Upper lobe of left lung (tissue), 6 donors: ENCODE results near the gene PHF23. TPM values are rescaled to one million over a fixed set of nuclear protein-coding genes. Genes with fewer than 3 reads are reported as not detected.

Experiments
- ATAC-seq, 2 donors: fragments of 200-7000 bp; cut with Tn5 transposase; one replicate each; pipeline ENCODE4 v1.9.1; 2022; ENCODE audit warnings: mild to moderate bottlenecking in 2 of 2, moderate library complexity in 2 of 2; ENCODE audit not compliant: low FRiP score in 2 of 2
- DNase-seq, 2 donors: peaks; one replicate each; pipeline ENCODE4 v3.0.0-alpha.2; 2019 to 2020
- H3K27ac ChIP-seq, 4 donors: fragments of 200-600 bp; sonication (generic); one replicate each; pipeline ENCODE4 v1.5.1; 2016 to 2019
- H3K27me3 ChIP-seq, 4 donors: fragments of 200-600 bp; sonication (generic); one replicate each; pipeline ENCODE4 v1.5.1; 2017 to 2019
- H3K36me3 ChIP-seq, 4 donors: fragments of 200-600 bp; sonication (generic); one replicate each; pipeline ENCODE4 v1.5.1; 2016 to 2019
- H3K4me1 ChIP-seq, 4 donors: fragments of 200-600 bp; sonication (generic); one replicate each; pipeline ENCODE4 v1.5.1; 2018 to 2019
- H3K4me3 ChIP-seq, 4 donors: fragments of 200-600 bp; sonication (generic); one replicate each; pipeline ENCODE4 v1.5.1; 2017 to 2019; ENCODE audit warnings: mild to moderate bottlenecking in 2 of 4, moderate library complexity in 1 of 4
- H3K9me3 ChIP-seq, 4 donors: fragments of 200-600 bp; sonication (generic); one replicate each; pipeline ENCODE4 v1.5.1; 2018 to 2019
- CTCF ChIP-seq, 6 experiments: fragments of 450-650 bp in 4 of 6; fragments of 200-600 bp in 2 of 6; sonication (generic) in 2 of 6; IDR thresholded peaks; one replicate each; pipeline ENCODE4 v1.5.1; 2016 to 2019; ENCODE audit warnings: antibody characterized with exemption in 6 of 6
- EP300 ChIP-seq, 4 donors: sonication (generic); formaldehyde crosslinking; IDR thresholded peaks; one replicate each; pipeline ENCODE4 v1.5.1; 2017; ENCODE audit warnings: antibody characterized with exemption in 4 of 4, control low read depth in 2 of 4
- POLR2A ChIP-seq, 4 donors: fragments of 450-650 bp; IDR thresholded peaks; one replicate each; pipeline ENCODE4 v1.5.1; 2016 to 2017; ENCODE audit warnings: antibody characterized with exemption in 4 of 4, mild to moderate bottlenecking in 2 of 4
- POLR2AphosphoS5 ChIP-seq, 2 donors: sonication (generic); formaldehyde crosslinking; IDR thresholded peaks; one replicate each; pipeline ENCODE4 v1.5.1; 2017; ENCODE audit warnings: antibody characterized with exemption in 2 of 2
- WGBS, 2 donors: methylation state at CpG; one replicate each; pipeline ENCODE4 v1.1.5; 2017 to 2018; 5-methylcytosine and 5-hydroxymethylcytosine counted together
- total RNA-seq, 6 donors: library from RNA; depleted of rRNA in 4 of 6; stranded (reverse); fragments of >200 nt in 4 of 6; gene quantifications; one replicate each; pipeline versions ENCODE4 v1.1.0 to v1.2.1, GENCODE V29; 2016 to 2021
- donor health status: DM: no; HTN: no; CAD: no; lungs with moderate emphysema.
- donor health status: DM: no; HTN: yes; CAD: no; lungs with severe emphysema.

Gene PHF23
- total RNA-seq, 6 donors from 2014 or later, result 25.4 to 54.5 (median 31.2) TPM

GRCh38 chr17:7222093-7222971 is 16.9 kb downstream of the PHF23 start:
- Histone ChIP-seq H3K27me3 (no peaks in the 10 kb centered on the region), H3K27ac (peak overlapping the region in 2 of 4 donors; percentile 99 to 100), H3K36me3 (peaks cover 11 to 64% (median 60%) of the 10 kb centered on the region in 4 donors), H3K4me3 (no peak overlapping the region), H3K9me3 (no peaks in the 10 kb centered on the region), H3K4me1 (peaks cover 30 to 45% (median 35%) of the 10 kb centered on the region in 4 donors)
- TF ChIP-seq EP300 (IDR thresholded peaks at IDR 0.05), result no peak
- no peak for TF ChIP-seq POLR2A (IDR thresholded peaks at IDR 0.05)
- TF ChIP-seq POLR2AphosphoS5 (IDR thresholded peaks at IDR 0.05), result no peak
- no peak for TF ChIP-seq CTCF (IDR thresholded peaks at IDR 0.05)
- 87 to 95% methylated on average over 12 to 15 of the region's 15 CpGs for WGBS, 2 donors
- no peak for DNase-seq
- no peak for ATAC-seq

GRCh38 chr17:7221278-7222092 is 17.8 kb downstream of the PHF23 start:
- H3K4me3 ChIP-seq, result peak overlapping the region in 1 of 4 donors; percentile 93
- ATAC-seq, result no peak
- 83 to 86% methylated on average over 10 of the region's 10 CpGs for WGBS, 2 donors
- peaks cover 11 to 56% (median 51%) of the 10 kb centered on the region in 4 donors for H3K36me3 ChIP-seq
- H3K27me3 ChIP-seq, result no peaks in the 10 kb centered on the region
- peaks cover 36 to 53% (median 41%) of the 10 kb centered on the region in 4 donors for H3K4me1 ChIP-seq
- TF ChIP-seq CTCF (IDR thresholded peaks at IDR 0.05) (no peak), POLR2AphosphoS5 (IDR thresholded peaks at IDR 0.05) (no peak), EP300 (IDR thresholded peaks at IDR 0.05) (no peak), POLR2A (IDR thresholded peaks at IDR 0.05) (no peak)
- no peaks in the 10 kb centered on the region for H3K9me3 ChIP-seq
- H3K27ac ChIP-seq, result peak overlapping the region; percentile 95 to 100 (median 97)
- no peak for DNase-seq

GRCh38 chr17:7220593-7221277 is 18.5 kb downstream of the PHF23 start:
- no peaks in the 10 kb centered on the region for H3K9me3 ChIP-seq
- peak overlapping the region; percentile 95 to 100 (median 97) for H3K27ac ChIP-seq
- no peak for TF ChIP-seq POLR2A (IDR thresholded peaks at IDR 0.05)
- peak; percentile 14 to 63 (median 34) for TF ChIP-seq CTCF (IDR thresholded peaks at IDR 0.05)
- no peak for TF ChIP-seq POLR2AphosphoS5 (IDR thresholded peaks at IDR 0.05)
- TF ChIP-seq EP300 (IDR thresholded peaks at IDR 0.05), result peak in 1 of 4 donors; percentile 44
- H3K36me3 ChIP-seq, result peaks cover 11 to 48% (median 44%) of the 10 kb centered on the region in 4 donors
- ATAC-seq, result peak in 1 of 2 donors; percentile 57
- H3K4me1 ChIP-seq, result peaks cover 44 to 60% (median 48%) of the 10 kb centered on the region in 4 donors
- WGBS, 2 donors, result 16 to 28% methylated on average over 6 to 11 of the region's 11 CpGs
- peak overlapping the region; percentile 93 to 100 (median 97) for H3K4me3 ChIP-seq
- no peaks in the 10 kb centered on the region for H3K27me3 ChIP-seq
- peak in 1 of 2 donors; percentile 79 for DNase-seq

GRCh38 chr17:7219812-7220592 is 19.3 kb downstream of the PHF23 start, which contains the start of the genes ACADVL and DLG4:
ACADVL (plus strand) TSS chr17:7219938; CDS start chr17:7219985, 47 bp downstream.
DLG4 (minus strand) TSS chr17:7219836.
- TF ChIP-seq POLR2A (IDR thresholded peaks at IDR 0.05), result peak in 3 of 4 donors; percentile 70 to 95 (median 79)
- peak; percentile 91 to 97 for TF ChIP-seq POLR2AphosphoS5 (IDR thresholded peaks at IDR 0.05)
- TF ChIP-seq EP300 (IDR thresholded peaks at IDR 0.05), result peak in 1 of 4 donors; percentile 38
- TF ChIP-seq CTCF (IDR thresholded peaks at IDR 0.05), result no peak
- Histone ChIP-seq H3K27me3 (no peaks in the 10 kb centered on the region), H3K9me3 (no peaks in the 10 kb centered on the region), H3K27ac (peak within 1 kb of the TSS; percentile 95 to 100 (median 97)), H3K36me3 (peaks cover 8 to 41% (median 36%) of the 10 kb centered on the region in 4 donors), H3K4me1 (peaks cover 51 to 67% (median 55%) of the 10 kb centered on the region in 4 donors), H3K4me3 (peak within 1 kb of the TSS; percentile 93 to 100 (median 97))
- DNase-seq (peak; percentile 96), ATAC-seq (peak; percentile 89 to 95)
- WGBS, 2 donors, result 0% methylated on average over 9 to 26 of the region's 63 CpGs
